PC-3 (cell line): ENCODE measurements around the gene PRXL2B.

ENCODE experiments used
- EZH2phosphoT487 ChIP-seq: fragments of 300-600 bp; sonication (generic); IDR thresholded peaks from 2 replicates; pipeline ENCODE4 v1.6.1; 2018; ENCODE audit warnings: mild to moderate bottlenecking, antibody characterized with exemption, low read length, borderline replicate concordance
- TF ChIP-seq, protein P1 (sequence below): fragments of 300-600 bp; sonication (generic); conservative IDR thresholded peaks from 2 replicates; pipeline ENCODE4 v1.5.1; 2017; ENCODE audit warnings: antibody characterized with exemption, low read depth, mild to moderate bottlenecking, low read length

DNA sequence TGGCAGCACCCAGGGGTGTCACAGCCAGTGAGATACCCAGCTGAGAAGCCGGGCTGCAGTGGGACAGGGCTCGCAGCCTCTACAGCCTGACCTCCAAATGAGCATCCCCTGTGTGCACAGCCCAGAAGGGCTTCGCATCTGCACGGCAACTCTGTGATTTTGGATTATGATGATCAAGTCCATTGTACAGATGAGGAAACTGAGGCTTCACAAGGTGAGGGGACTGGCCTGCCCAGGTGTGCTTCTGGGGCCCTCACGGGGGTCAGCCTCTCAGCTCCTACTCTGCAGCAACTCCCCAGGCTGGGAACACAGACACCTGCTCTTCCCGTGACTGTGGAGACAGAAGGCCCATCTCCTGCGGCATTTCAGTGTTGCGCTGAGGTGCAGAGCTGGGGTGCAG, 47.7 kb upstream of the PRXL2B start:
- TF ChIP-seq, protein P1, sequence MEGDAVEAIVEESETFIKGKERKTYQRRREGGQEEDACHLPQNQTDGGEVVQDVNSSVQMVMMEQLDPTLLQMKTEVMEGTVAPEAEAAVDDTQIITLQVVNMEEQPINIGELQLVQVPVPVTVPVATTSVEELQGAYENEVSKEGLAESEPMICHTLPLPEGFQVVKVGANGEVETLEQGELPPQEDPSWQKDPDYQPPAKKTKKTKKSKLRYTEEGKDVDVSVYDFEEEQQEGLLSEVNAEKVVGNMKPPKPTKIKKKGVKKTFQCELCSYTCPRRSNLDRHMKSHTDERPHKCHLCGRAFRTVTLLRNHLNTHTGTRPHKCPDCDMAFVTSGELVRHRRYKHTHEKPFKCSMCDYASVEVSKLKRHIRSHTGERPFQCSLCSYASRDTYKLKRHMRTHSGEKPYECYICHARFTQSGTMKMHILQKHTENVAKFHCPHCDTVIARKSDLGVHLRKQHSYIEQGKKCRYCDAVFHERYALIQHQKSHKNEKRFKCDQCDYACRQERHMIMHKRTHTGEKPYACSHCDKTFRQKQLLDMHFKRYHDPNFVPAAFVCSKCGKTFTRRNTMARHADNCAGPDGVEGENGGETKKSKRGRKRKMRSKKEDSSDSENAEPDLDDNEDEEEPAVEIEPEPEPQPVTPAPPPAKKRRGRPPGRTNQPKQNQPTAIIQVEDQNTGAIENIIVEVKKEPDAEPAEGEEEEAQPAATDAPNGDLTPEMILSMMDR, result no peak
- TF ChIP-seq EZH2phosphoT487, result no peak
